Cortex of kidney (tissue), 1 donor: Measurements from ENCODE around the gene PIEZO2.

Source experiments
- DNase-seq: peaks from one replicate; lab custom pipeline; 2025; lab: John Stamatoyannopoulos, UW

PIEZO2 gene

GRCh38 chr18:10791169-10791831, 358.1 kb downstream of the PIEZO2 start:
- no peak for DNase-seq

GRCh38 chr18:10789180-10789579, 360.2 kb downstream of the PIEZO2 start:
- DNase-seq, result no peak

GRCh38 chr18:10787293-10787901, 362.0 kb downstream of the PIEZO2 start:
- DNase-seq, result no peak

- DNase-seq, result no peak
Observed at GRCh38 chr18:10785798-10786197, 363.6 kb downstream of the PIEZO2 start.

- no peak for DNase-seq
Observed at GRCh38 chr18:10784596-10785202, 364.7 kb downstream of the PIEZO2 start.

GRCh38 chr18:10783941-10784340, 365.4 kb downstream of the PIEZO2 start:
- no peak for DNase-seq

GRCh38 chr18:10776493-10776892, 372.9 kb downstream of the PIEZO2 start:
- no peak for DNase-seq

GRCh38 chr18:10775026-10775425, 374.3 kb downstream of the PIEZO2 start:
- no peak for DNase-seq

- DNase-seq, result no peak
Observed at GRCh38 chr18:10771053-10771709, 378.2 kb downstream of the PIEZO2 start.

- DNase-seq, result no peak
Observed at GRCh38 chr18:10770264-10770663, 379.1 kb downstream of the PIEZO2 start.

GRCh38 chr18:10768221-10768620, 381.1 kb downstream of the PIEZO2 start:
- no peak for DNase-seq

GRCh38 chr18:10767658-10768057, 381.7 kb downstream of the PIEZO2 start:
- no peak for DNase-seq

GRCh38 chr18:10760986-10761385, 388.4 kb downstream of the PIEZO2 start:
- no peak for DNase-seq

GRCh38 chr18:10759241-10759640, 390.1 kb downstream of the PIEZO2 start:
- DNase-seq, result no peak

- no peak for DNase-seq
Observed at GRCh38 chr18:10757946-10758345, 391.4 kb downstream of the PIEZO2 start.

- no peak for DNase-seq
Observed at GRCh38 chr18:10757349-10757748, 392.0 kb downstream of the PIEZO2 start.

- no peak for DNase-seq
Observed at GRCh38 chr18:10755855-10756254, 393.5 kb downstream of the PIEZO2 start.

- DNase-seq, result no peak
Observed at GRCh38 chr18:10754128-10754527, 395.2 kb downstream of the PIEZO2 start.

- no peak for DNase-seq
Observed at GRCh38 chr18:10752382-10752781, 397.0 kb downstream of the PIEZO2 start.

GRCh38 chr18:10751653-10752052, 397.7 kb downstream of the PIEZO2 start:
- no peak for DNase-seq

- no peak for DNase-seq
Observed at GRCh38 chr18:10750191-10751035, 399.0 kb downstream of the PIEZO2 start.

- DNase-seq, result no peak
Observed at GRCh38 chr18:10748641-10749040, 400.7 kb downstream of the PIEZO2 start.
